ENCODE data around the gene FEN1. TPM values are rescaled to one million over a fixed set of nuclear protein-coding genes. Genes with fewer than 3 reads are reported as not detected.

The FEN1 gene
- total RNA-seq, 2 donors from 2014 or later, result 9.4 to 11.4 TPM

Other genes with a start within 250 kb of the FEN1 start
- gene SYT7, start 211.8 kb upstream of the FEN1 start, total RNA-seq, result 10 to 100 TPM; 36.7 to 39.7 TPM
- gene DAGLA, start 112.5 kb upstream of the FEN1 start, total RNA-seq, result 1 to 10 TPM; 4.1 to 5.0 TPM
- 1 to 10 TPM; 4.0 to 5.0 TPM for gene MYRF, start 40.3 kb upstream of the FEN1 start, total RNA-seq
- gene TMEM258, start 312 bp upstream of the FEN1 start, total RNA-seq, result 100 to 1,000 TPM; 112 to 114 TPM
- gene FADS1, start 24.1 kb downstream of the FEN1 start, total RNA-seq, result 10 to 100 TPM; 44.9 to 54.1 TPM
- 10 to 100 TPM; 26.3 to 67.5 TPM for gene FADS2, start 35.4 kb downstream of the FEN1 start, total RNA-seq
- 10 to 100 TPM; 70.5 to 90.6 TPM for gene FADS3, start 98.6 kb downstream of the FEN1 start, total RNA-seq
- gene RAB3IL1, start 124.7 kb downstream of the FEN1 start, total RNA-seq, result 10 to 100 TPM; 17.3 to 21.8 TPM
- 1 to 10 TPM; 3.4 to 3.9 TPM for gene BEST1, start 157.4 kb downstream of the FEN1 start, total RNA-seq
- gene FTH1, start 174.7 kb downstream of the FEN1 start, total RNA-seq, result 1,000 to 10,000 TPM; 2,726 to 3,432 TPM

All from left cardiac atrium (tissue), 2 donors.